Inferior parietal cortex (tissue), 1 donor: ENCODE data around the gene SLC30A7.
"Not testable (repeated sequence)": the region's sequence is repeated elsewhere in the genome, so short reads cannot be mapped to it uniquely, and the experiment has no call there.

ENCODE experiments used
- DNase-seq: peaks from one replicate; pipeline ENCODE4 v3.0.0-alpha.2; 2016; ENCODE audit errors: extremely low spot score

Gene SLC30A7

GRCh38 chr1:100936194-100936967 is 40.5 kb downstream of the SLC30A7 start:
- DNase-seq: no peak

- no peak for DNase-seq
Measured at GRCh38 chr1:100941098-100941527, 45.2 kb downstream of the SLC30A7 start.

GRCh38 chr1:100941580-100942216 is 45.8 kb downstream of the SLC30A7 start:
- no peak for DNase-seq

- no peak for DNase-seq
Measured at GRCh38 chr1:100942304-100943046, 46.6 kb downstream of the SLC30A7 start.

GRCh38 chr1:100943533-100943932 is 47.6 kb downstream of the SLC30A7 start:
- DNase-seq: no peak

GRCh38 chr1:100946064-100946463 is 50.2 kb downstream of the SLC30A7 start:
- not testable (repeated sequence) for DNase-seq

GRCh38 chr1:100947816-100948215 is 51.9 kb downstream of the SLC30A7 start:
- not testable (repeated sequence) for DNase-seq

GRCh38 chr1:100948721-100949405 is 53.0 kb downstream of the SLC30A7 start:
- DNase-seq: not testable (repeated sequence)

- not testable (repeated sequence) for DNase-seq
Measured at GRCh38 chr1:100949515-100950158, 53.7 kb downstream of the SLC30A7 start.

- no peak for DNase-seq
Measured at GRCh38 chr1:100950337-100950736, 54.4 kb downstream of the SLC30A7 start.

- DNase-seq: no peak
Measured at GRCh38 chr1:100950781-100951180, 54.9 kb downstream of the SLC30A7 start.

GRCh38 chr1:100952104-100952745 is 56.3 kb downstream of the SLC30A7 start:
- DNase-seq: no peak

- not testable (repeated sequence) for DNase-seq
Measured at GRCh38 chr1:100952970-100953369, 57.1 kb downstream of the SLC30A7 start.

- DNase-seq: no peak
Measured at GRCh38 chr1:100953960-100954730, 58.3 kb downstream of the SLC30A7 start.

- no peak for DNase-seq
Measured at GRCh38 chr1:100955322-100955721, 59.4 kb downstream of the SLC30A7 start.

- no peak for DNase-seq
Measured at GRCh38 chr1:100959502-100960060, 63.7 kb downstream of the SLC30A7 start.

GRCh38 chr1:100960098-100960497 is 64.2 kb downstream of the SLC30A7 start:
- no peak for DNase-seq

GRCh38 chr1:100968621-100969020 is 72.7 kb downstream of the SLC30A7 start:
- DNase-seq: no peak

GRCh38 chr1:100969327-100969726 is 73.4 kb downstream of the SLC30A7 start:
- DNase-seq: no peak

- no peak for DNase-seq
Measured at GRCh38 chr1:100971021-100971420, 75.1 kb downstream of the SLC30A7 start.
